NCI-H1417 treated with DMSO at 0.1 percent for 48 hours (cell line): ENCODE measurements around the gene CEP85.

Source experiments
- DNase-seq: peaks from one replicate; lab custom pipeline; 2025; lab: John Stamatoyannopoulos, UW

Gene CEP85

GRCh38 chr1:26277719-26278118 is 43.7 kb downstream of the CEP85 start:
- no peak for DNase-seq

GRCh38 chr1:26278303-26278702 is 44.3 kb downstream of the CEP85 start:
- no peak for DNase-seq

GRCh38 chr1:26278724-26279455 is 44.9 kb downstream of the CEP85 start:
- no peak for DNase-seq

- no peak for DNase-seq
Observed at GRCh38 chr1:26279456-26280332, 45.7 kb downstream of the CEP85 start, which contains the start of gene SH3BGRL3. Gene SH3BGRL3, plus strand, starts transcription at chr1:26280086. Its CDS starts 70 bp downstream, at chr1:26280156.

- no peak for DNase-seq
Observed at GRCh38 chr1:26280333-26281042, 46.5 kb downstream of the CEP85 start.

- DNase-seq: no peak
Observed at GRCh38 chr1:26281091-26281958, 47.3 kb downstream of the CEP85 start.

- no peak for DNase-seq
Observed at GRCh38 chr1:26281971-26282370, 48.0 kb downstream of the CEP85 start.

- DNase-seq: no peak
Observed at GRCh38 chr1:26282401-26282918, 48.5 kb downstream of the CEP85 start.

GRCh38 chr1:26283279-26283853 is 49.4 kb downstream of the CEP85 start:
- DNase-seq: no peak

GRCh38 chr1:26283871-26284596 is 50.0 kb downstream of the CEP85 start:
- DNase-seq: no peak

- DNase-seq: no peak
Observed at GRCh38 chr1:26284597-26285347, 50.8 kb downstream of the CEP85 start.

GRCh38 chr1:26285366-26286063 is 51.5 kb downstream of the CEP85 start:
- DNase-seq: no peak

- DNase-seq: no peak
Observed at GRCh38 chr1:26286064-26286416, 52.0 kb downstream of the CEP85 start.

- no peak for DNase-seq
Observed at GRCh38 chr1:26287033-26287711, 53.2 kb downstream of the CEP85 start.

GRCh38 chr1:26287811-26288210 is 53.8 kb downstream of the CEP85 start:
- no peak for DNase-seq

GRCh38 chr1:26288311-26288941 is 54.4 kb downstream of the CEP85 start:
- no peak for DNase-seq

GRCh38 chr1:26289158-26290059 is 55.4 kb downstream of the CEP85 start:
- DNase-seq: no peak
